AG08395 (cell line): Measurements from ENCODE around the gene SPATA46.
"Not testable (repeated sequence)": the region's sequence is repeated elsewhere in the genome, so short reads cannot be mapped to it uniquely, and the experiment has no call there.

Experiments used
- DNase-seq: peaks from one replicate; pipeline ENCODE4 v3.0.0; 2012; ENCODE audit warnings: mixed read lengths, low spot score

SPATA46 gene, protein sequence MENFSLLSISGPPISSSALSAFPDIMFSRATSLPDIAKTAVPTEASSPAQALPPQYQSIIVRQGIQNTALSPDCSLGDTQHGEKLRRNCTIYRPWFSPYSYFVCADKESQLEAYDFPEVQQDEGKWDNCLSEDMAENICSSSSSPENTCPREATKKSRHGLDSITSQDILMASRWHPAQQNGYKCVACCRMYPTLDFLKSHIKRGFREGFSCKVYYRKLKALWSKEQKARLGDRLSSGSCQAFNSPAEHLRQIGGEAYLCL

DNA sequence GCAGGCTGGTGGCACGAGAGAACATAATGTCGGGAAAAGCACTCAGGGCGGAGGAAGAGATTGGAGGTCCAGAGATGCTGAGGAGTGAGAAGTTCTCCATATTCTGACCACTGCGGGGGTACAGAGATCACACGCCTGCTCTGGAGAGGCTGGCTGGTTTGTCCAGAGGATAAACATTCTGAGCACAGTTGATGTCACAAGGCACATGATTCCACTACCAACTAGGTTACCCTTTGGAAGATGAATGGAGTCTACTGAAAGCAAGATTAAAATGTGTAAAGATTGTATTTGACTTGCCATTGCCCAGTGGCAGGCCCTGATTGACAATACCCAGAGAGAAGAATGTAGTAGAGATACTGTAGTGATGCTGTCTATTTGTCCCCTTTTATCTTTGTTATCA, at the start of gene SPATA46:
SPATA46 (minus strand) TSS at position 164 of the 400 bp plus-strand sequence; CDS start at position 100, 64 bp downstream.
- no peak for DNase-seq

DNA sequence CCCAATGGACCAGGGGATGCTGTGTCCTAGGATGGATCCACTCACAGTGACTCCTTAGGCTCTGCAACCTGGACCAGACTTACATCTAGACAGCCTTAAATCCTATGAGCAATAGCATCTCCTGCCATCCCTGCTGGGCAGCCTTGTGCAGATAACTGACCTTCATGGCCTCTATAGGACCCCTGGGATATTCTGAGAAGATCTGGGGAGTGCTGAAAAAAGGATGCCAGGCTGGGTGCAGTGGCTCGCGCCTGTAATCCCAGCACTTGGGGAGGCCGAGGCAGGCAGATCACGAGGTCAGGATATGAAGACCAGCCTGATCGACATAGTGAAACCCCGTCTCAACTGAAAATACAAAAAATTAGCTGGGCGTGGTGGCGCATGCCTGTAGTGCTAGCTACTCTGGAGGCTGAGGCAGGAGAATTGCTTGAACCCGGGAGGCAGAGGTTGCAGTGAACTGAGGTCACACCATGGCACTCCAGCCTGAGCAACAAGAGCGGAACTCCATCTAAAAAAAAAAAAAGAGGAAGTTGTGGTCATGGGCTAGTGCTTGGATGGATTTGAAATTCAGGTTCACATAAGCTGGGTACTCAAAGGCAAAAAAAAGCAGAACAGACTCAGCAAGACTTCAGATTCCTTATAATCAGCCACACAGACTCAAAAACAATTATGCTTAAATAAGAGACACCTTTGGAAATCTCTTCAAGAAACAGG, 46.2 kb upstream of the SPATA46 start:
- no peak for DNase-seq

DNA sequence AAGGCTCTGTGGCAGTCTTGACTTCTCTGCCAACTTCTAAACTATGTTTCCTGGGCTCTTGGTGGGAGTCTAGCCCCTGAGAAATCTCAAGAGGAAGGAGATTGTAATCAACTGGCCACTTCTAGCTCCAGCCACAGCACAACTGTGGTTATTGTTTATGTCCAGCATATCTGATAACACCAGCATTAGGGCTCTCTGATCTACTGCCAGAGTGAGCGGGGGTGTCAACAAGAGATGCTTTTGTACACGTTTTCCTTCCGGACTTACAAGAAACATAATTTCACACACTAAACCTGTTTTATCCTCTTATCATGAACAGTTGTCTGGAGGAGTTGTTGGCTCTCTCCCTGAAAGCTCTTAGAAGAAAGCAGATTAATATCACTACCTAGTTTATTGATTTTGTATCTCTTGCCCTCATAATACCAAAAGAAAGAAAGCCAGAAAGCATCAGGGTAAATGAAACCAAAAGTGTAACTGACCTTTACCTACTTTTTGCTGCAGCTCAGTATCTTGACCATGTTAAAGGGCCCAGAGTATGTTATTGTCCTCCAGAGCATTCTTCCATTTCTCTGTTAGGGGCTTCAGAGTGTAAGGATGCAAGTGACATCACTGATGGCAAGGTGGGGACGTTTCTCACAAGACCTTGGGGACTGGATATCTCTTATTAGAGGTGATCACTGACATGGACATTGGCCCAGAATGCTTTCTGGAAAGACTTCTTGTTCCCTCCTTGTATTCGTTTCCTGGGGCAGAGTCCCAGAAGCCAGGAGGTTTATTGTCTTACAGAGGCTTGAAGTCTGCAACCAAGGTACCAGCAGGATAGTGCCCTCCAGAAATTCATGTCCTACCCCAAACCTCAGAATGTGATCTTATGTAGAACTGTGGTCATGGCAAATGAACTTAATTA, 44.9 kb upstream of the SPATA46 start:
- DNase-seq: no peak

DNA sequence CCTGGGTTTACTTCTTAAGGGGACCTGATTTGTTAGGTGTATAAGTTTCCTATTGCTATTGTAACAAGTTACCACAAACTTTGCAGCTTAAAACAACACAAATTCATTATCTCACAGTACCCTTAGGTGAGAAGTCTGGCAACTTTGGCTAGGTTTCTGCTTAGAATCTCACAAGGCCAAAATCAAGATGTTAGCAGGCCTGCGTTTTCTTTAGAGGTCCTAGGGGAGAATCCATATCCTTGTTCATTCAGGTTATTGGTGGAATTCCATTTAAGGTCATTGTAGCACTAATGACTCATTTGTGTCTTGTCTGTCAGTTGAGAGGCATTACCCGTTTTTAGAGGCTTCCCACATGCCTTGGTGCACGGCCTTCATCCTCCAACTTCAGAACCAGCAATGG, 43.5 kb upstream of the SPATA46 start:
- DNase-seq: no peak

DNA sequence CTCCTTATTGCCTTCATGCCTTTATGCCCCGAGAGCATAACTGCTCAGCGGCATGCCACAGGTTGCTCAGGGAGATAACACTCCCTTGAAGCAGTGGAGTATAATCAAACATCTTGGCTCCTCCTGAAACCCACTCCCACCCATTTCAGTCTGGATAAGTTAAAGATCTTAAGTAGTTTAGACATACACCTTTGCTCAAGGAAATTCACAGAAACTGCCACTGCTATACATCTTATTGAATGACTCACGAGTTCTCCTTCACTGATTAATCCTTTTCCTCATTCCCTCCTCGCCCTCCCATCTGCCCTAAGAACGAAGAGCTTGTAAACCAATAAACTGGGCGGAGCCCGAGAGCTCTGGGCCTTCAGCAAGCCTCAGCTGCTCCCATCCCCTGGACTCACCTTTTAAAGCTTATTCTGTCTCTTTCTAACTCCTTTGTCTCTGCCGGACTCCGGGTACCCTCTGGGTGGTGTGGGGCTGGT, 42.8 kb upstream of the SPATA46 start:
- not testable (repeated sequence) for DNase-seq

DNA sequence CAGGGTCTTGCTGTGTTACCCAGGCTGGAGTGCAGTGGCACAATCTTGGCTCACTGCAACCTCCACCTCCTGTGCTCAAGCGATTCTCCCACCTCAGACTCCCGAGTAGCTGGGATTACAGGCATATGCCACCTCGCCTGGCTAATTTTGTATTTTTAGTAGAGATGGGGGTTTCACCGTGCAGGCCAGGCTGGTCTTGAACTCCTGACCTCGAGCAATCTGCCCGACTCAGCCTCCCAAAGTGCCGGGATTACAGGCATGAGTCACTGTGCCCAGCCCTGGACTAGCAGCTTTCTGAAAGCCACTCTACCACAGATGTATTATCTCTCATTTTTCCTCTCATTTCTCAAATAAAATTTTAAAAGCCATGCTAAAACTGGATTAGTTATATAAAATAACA, 41.9 kb upstream of the SPATA46 start:
- not testable (repeated sequence) for DNase-seq

DNA sequence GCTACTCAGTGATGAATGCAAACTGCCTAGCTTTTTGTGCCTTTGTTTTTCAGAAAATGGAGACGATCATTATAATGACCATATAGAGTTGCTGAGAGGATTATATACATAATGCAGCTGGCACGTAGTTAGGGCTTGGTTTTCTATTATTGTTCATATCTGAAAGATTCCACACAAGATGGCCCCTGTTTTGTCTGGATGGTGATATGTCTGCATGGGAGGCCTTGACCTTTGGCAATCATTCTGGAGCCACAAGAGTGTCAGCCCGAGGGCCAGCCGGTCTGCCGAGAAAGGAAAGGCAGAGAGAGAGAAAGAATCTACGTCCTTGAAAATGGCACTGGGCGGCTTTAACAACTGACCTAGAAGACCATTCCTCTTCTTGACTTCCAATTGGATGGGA, 41.0 kb upstream of the SPATA46 start:
- no peak for DNase-seq

DNA sequence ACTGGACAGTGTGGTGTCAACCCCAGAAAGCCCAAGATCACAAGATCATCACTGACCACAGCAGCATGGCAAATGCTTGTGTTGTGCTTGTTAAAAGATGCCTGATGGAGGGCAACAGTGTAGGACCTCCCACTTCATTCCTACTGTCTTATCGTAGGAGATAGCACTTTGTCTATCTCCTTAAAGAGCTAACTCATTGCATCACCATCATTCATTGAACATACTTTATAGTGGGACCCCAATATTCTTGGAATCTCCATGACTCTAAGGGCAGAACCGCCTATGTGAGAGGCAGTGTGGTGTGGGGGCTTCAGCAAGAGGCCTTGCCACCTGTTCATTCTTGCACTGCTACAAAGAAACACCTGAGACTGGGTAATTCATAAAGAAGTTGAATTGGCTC, 40.3 kb upstream of the SPATA46 start:
- no peak for DNase-seq

DNA sequence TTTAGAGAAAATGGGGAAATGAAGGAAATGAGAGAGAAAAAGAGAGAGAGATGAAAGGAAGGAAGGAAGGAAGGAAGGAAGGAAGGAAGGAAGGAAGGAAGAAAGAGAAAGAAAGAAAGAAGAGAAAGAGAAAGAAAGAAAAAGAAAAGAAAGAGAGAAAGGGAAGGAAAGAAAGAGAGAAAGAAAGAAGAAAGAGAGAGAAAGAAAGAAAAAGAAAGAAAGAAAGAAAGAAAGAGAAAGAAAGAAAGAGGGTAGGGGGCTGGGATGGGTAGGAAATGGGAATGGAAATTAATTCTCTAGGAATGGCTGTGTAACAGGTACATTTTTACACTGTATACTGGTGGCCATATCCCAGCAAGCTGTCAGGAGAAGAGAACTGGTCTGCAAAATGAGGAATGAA, 39.6 kb upstream of the SPATA46 start:
- DNase-seq: no peak

DNA sequence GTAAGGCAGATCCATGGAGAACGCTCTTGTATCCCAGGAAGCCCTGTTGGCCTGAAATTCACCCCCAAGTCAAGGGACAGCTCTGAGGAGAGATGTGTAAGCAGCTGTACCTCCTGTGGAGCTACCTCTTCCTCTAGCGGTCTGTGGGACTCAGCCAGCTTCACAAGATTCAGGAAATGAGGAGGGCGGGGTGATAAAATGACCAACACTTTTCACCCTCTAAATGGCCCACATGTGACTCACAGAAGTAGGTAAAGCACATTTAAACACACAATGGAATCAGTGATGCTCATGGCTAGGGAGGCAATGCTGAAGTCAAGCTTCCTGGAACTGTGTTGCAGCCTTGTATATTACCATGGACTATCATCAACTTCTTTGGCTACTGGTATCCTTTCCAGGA, 35.3 kb upstream of the SPATA46 start, which contains the start of gene SH2D1B:
SH2D1B (minus strand) TSS at position 135 of the 400 bp plus-strand sequence; CDS start at position 15, 120 bp downstream.
- DNase-seq: no peak

DNA sequence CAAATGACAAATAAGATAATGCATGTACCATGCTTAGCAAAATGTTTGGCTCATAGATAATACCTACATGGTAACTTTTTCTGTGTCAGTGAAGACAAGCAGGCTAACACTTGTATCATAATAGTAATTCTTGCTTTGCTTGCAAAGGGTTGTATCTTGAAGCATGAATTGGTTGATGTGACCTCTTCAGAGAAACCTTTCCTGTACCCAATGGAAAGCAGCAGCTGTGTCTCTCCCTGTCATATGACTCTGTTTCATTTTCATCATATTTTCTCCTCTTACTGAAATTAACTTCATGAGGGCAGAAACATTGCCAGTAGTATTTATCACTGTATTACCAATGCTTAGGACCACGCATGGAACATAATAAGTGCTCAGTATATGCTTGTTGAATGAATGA, 30.9 kb upstream of the SPATA46 start:
- DNase-seq: no peak

DNA sequence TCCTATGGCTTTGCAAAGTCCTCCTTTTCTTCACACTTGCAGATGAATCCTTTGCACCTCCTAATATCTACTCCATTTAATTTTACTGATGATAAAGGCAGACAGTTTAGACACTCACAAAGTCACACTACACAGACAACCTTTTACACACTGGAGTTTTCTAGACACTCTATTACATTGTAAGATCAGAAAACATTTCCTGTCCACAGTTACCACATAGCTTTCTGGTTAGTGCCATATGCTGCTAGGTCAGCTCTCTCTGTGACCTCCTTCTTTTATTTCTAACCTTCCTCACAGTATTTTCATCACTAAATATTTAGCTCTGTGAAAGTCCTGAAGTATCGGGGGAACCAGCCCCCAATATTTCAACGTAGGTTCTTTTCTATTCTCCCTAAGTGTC, 30.2 kb upstream of the SPATA46 start:
- DNase-seq: no peak

DNA sequence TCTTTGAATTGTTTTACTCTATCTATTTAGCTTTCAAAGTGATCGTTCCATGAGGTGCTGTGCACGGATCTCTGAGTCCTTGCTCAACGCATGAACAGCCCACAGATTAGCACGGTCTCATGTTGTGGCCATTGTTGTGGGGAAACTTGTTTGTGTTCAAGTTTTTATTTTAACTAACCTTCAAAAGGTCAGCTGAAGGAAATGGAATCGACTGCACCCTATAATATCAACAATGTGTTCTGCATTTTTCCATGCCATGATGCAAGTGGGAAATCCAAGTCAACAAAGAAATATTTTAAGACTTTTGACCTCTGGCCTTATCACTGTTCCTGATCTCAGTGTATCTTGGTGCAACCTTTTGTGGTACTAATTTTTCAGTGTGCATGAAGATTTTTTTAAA, 29.1 kb upstream of the SPATA46 start:
- DNase-seq: no peak

DNA sequence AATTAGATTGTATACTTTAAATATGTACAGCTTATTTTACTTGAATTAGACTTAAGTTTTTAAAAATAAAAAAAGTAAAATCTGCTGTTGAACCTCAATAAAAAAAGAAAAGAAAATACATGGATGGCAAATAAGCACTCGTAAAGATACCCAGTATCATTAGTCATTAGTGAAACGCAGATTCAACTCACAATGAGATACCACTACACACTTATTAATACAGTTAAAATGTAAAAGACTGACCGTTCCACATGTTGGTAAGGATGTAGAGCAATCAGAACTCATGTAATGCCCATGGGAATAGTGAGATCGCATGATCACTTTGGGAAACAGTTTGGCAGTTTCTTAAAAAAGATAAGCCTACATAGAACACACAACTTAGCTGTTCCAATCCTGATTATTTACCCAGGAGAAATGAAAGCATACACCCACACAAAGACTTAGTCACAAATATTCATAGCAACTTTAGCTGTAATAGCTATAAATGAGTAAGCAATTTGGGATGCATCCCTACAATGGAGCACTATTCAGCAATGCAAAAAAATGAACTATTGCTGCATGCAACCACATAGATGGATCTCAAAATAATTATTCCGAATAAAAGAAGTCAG, 28.0 kb upstream of the SPATA46 start:
- peak; percentile 16 for DNase-seq

DNA sequence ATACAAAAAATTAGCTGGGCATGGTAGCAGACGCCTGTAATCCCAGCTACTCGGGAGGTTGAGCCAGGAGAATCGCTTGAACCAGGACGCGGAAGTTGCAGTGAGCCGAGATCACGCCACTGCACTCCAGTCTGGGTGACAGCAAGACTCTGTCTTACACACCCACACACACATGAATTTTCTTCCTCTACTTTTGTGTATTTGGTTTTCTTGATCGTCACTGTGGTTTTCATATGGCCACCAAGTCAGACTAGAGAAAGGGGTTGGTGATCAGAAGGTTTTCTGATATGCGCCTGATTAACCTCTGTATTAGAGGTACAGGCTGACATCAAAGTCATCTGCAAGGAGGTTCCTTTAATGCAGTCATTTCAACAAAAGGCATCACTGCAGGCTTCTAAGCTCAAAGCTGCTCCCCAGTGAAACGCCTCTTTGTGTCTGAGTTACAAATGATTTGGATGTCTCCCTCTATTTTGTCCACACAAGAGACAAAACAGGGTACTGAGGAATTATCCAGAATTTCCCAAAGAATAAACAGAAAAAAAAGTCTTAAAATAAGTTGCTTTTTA, 24.2 kb upstream of the SPATA46 start:
- DNase-seq: no peak

DNA sequence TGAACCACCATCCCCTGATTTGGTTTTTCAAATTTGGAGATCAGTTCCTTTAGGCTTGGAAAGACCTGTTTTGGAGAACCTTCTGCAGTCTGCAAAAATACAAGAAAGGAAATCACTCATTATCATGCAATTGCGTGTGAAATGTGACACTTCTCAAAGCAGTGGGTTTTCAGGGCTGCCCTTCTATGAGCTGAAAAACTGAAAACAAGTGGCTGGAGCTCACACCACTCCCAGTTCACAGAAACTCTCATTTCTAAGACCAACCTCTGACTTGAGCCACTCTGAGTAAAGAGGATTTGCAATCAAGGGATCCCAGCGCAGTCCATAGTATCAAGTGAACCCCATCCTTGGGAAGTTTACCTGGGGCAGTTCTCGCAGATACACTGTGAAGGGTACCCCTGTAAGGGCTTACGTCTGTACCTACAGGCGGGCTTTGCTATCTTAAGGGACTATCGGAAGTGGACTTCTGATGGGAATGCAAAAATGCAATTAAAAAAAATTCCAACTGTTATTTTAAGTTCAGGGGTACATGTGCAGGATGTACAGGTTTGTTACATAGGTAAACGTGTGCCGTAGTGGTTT, 22.4 kb upstream of the SPATA46 start:
- no peak for DNase-seq

DNA sequence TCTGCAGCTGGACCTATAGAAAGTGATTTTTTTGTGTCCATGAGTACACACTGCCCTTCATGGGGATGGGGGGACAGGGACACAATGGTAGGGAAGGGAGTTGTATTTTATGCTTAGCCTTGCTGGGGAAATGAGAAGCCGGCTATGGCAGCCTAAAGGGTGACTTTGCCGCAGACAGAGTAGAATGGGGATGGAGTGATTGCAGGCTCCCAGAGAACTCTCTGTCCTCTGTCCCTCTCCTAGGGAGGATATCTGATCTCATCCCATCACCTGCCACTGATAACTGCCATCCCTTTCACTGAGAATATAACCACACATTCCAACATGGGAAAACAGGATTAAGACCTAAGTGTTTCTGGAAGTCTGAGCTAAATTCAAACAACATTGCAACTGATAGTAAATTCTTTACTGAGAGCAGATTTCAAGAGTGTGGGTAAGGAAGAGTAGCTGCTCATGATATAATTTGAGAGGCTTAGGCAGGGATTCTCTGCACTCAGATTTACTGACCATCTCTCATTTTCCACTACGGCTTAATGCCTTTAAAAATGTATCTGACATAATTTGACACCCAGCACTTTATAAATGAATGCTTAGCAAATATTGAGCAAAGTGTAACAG, 21.4 kb upstream of the SPATA46 start:
- DNase-seq: no peak

DNA sequence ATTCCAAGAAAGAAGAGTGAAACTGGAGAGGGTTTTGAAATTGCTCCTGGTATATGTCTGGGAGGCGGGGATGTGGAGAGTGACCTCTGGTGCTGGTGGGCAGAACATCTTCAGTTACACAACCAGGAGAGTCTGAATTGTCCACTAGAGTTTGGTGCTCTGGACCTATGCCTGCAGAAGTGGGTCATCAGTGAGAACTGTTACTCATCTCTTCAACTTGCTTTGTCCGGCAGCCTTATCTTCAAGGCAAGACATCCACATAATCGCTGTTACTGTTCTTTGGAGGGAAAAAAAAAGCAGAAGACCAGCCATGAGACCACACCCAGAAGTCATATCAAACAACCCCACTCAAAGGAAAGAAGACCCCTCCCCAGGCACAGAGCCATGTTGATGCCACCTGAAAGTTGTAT, 20.4 kb upstream of the SPATA46 start:
- no peak for DNase-seq

DNA sequence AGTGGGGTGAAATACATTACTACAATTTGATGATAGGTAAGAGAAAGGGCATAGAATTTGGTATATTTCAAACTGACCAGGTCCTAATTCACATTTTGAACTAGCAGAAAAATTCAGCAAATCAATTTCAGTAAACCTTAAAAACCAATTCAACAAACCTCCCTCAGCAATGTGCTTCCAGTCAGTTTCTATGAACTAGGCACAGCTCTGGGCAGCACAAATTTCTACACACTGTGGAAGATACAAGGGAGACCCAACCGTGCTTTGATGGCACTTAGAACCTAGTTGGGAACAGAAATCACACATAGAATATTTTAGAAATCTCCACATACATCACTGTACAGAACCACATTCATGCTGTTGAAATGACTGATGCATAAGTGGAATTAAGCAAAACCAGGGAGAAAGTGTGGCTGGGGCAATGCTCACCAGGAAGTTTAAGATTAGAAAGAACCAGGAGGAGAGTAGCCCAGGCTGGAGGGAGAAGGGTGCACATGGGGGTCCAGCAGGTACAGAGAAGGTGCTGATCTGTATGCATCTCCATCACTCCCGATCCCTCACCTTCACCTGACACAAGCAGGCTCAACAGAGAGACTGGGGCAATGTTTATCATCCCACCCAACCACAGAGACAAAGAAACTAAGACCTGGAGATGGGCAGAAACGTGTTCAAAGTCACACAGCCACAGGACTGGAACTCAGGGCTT, 19.7 kb upstream of the SPATA46 start:
- DNase-seq: no peak
